ENCODE data around the gene HECTD3.
"Not testable (repeated sequence)": the region's sequence is repeated elsewhere in the genome, so short reads cannot be mapped to it uniquely, and the experiment has no call there.

Gene HECTD3

DNA sequence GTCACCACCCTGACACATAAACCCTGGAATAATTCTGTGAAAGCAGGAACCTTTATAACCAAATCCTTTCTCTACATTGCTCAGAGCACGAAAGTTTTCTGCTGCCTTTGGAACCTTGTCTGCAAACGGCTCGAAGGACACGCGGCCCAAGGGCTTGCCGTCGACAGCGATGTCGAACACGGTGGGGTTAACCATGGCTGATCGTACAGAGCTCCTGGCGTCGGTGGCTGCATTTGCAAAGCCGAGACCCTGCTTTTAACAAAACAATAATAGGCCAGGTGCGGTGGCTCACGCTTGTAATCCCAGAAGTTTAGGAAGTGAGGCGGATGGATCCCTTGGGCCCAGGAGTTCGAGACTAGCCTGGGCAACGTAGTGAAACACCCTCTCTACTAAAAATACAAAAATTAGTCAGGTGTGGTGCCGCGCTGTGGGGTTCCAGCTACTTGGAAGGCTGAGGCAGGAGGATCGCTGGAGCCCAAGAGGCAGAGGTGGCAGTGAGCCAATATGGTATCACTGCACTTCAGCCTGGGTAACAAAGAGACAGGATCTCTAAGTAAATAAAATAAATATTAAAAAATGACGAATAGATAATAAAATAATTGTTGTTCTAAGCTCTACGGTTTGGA lies 22.5 kb downstream of the HECTD3 start:
- DNase-seq (ENCODE audit: low read depth), result no peak

DNA sequence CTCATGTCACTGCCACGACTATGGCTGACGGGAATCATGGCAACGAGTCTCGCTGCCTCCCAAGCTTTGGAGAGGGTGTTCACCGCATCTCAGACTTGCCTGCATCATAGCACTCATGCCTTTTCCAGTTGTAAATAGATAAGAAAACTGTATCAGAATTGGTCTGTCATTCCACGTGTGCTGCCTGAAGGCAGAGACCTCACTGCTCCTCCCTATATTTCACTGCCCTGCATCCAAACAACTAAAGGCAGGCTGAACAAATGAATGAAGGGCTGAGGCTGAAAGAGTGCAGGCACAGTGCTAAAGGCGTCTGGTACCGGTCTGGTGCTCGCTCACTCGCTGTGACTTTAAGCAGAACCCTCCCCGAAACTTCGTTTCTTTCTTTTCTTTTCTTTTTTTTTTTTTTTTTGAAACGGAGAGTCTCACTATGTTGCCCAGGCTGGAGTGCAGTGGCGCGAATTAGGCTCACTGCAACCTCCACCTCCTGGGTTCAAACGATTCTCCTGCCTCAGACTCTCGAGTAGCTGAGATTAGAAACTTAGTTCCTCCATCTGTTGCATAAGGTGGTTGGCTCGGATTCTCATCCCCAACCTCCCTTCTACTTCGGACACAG lies 25.3 kb downstream of the HECTD3 start:
- no peak for DNase-seq (ENCODE audit: low read depth)

DNA sequence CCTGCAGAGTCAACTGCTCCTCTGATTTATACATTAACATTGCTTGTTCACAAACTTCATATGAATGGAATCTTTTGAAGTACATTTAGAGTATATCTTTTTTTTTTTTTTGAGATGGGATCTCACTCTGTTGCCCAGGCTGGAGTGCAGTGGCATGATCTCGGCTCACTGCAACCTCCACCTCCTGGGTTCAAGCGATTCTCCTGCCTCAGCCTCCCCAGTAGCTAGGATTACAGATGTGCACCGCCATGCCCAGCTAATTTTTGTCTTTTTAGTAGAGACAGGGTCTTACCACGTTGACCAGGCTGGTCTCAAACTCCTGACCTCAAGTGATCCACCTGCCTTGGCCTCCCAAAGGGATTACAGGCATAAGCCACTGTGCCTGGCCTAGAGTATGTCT lies 33.8 kb downstream of the HECTD3 start:
- not testable (repeated sequence) for DNase-seq (ENCODE audit: low read depth)

DNA sequence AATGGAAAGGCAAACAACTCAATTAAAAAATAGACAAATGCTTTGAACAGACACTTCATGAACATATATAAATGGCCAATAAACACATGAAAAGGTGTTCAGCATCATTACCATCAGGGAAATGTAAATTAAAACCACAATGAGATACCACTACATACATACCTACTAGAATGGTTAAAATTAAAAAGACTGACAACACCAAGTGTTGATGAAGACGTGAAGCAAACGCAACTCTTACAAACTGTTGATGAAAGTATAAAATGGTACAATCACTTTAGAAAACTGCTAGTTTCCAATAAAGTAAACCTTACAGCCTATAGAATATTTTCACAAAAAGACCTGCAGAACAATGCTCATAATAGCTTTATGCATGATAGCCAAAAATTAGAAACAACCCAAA lies 34.9 kb downstream of the HECTD3 start:
- DNase-seq (ENCODE audit: low read depth), result no peak

DNA sequence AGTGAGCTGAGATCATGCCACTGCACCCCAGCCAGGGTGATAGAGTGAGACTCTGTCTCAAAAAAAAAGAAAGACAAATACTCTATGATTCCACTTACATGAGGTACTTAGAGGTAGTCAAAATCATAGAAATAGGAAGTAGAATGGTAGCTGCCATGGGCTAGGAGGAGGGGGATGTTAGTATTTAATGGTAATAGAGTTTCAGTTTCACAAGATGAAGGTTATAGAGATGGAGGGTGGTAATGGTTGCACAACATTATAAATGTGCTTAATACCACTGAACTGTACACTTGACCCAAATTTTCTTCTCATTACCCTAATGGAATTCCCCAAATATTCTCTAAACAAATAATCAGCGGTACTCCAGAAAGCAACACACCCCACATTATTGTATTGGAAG lies 37.5 kb downstream of the HECTD3 start:
- DNase-seq (ENCODE audit: low read depth), result no peak

DNA sequence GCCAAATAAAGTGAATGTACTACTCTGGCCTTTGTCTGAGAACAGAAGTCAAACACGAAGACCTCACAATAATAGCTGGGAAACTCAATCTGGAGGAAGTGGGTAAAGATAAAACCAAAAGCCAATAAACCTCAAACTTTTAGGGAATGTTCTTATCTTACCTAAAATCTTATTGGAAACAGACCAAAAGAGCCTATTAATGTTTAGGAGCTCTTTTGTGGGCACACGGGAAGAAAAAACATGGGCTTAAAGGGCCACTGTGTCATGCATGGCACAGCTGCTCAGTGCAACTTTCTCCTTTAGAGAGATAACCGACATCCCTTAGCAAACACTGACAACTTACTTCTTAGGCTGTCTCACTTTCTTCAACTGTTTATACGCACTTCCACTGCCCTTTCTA lies 40.8 kb downstream of the HECTD3 start:
- no peak for DNase-seq (ENCODE audit: low read depth)

DNA sequence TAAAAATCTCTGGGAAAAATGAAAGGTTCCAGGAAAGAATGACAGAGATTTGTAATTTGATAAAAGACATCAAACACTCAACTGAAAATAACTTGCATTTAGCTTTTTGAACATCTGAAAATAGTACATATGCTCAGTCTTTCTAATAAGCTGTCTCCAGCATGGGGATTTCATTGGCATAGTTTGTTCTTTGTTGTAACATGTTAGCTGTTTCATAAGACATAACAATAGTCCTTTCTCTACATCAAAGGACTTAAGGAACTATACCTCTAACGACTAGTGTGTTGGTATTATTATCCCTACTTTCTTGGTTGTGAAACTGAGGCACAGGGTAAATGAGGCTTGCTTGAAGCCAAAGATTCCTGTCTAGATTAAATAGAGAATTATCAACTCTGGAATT lies 46.7 kb downstream of the HECTD3 start:
- no peak for DNase-seq (ENCODE audit: low read depth)

DNA sequence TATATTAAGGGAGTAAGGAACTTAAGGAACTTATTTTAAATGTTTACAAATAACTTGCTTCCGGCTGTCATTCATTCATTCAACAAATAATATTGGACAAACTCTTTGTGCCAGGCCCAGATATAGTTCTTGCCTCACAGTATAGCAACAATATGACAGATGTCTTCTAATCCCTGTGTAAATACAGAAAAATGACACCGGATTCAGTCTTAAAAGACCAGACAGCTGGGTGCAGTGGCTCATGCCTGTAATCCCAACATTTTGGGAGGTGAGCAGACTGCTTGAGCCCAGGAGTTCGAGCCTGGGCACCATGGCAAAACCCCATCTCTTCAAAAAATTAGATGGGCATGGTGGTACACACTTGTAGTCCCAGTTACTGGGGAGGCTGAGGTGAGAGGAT lies 48.4 kb downstream of the HECTD3 start:
- no peak for DNase-seq (ENCODE audit: low read depth)

DNA sequence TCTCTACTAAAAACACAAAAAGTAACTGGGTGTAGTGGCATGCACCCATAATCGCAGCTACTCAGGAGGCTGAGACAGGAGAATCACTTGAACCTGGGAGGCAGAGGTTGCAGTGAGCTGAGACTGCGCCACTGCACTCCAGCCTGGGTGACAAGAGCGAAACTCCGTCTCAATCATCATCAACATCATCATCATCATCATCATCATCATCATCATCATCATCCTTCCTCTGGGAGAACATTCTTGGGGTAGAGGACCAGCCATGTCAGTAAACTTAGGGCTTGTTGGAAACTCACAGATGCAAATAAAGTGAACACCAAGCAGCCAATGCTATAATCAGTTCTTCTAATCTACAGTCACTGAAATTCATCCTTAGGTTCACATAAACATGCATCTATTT lies 49.1 kb downstream of the HECTD3 start:
- not testable (repeated sequence) for DNase-seq (ENCODE audit: low read depth)

DNA sequence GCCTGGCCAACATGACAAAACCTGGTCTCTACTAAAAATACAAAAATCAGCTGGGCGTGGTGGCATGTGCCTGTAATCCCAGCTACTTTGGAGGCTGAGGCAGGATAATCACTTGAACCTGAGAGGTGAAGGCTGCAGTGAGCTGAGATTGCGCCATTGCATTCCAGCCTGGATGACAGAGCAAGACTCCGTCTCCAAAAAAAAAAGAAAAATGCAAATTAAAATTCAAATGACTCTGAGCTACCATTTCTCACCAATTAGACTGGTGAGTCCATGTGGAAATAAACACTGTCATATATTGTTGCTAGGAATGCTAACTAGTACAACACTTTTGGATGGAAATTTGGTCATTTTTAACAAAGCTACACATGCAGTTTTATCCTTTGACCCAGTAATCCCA lies 53.6 kb downstream of the HECTD3 start:
- not testable (repeated sequence) for DNase-seq (ENCODE audit: low read depth)

DNA sequence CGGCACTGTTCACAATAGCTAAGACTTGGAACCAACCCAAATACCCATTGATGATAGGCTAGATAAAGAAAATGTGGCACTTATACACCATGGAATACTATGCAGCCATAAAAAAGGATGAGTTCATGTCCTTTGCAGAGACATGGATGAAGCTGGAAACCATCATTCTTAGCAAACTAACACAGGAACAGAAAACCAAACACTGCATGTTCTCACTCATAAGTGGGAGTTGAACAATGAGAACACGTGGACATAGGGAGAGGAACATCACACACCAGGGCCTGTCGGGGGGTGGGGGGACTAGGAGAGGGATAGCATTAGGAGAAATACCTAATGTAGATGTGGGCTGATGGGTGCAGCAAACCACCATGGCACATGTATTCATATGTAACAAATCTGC lies 55.0 kb downstream of the HECTD3 start:
- not testable (repeated sequence) for DNase-seq (ENCODE audit: low read depth)
